WTC11 (cell line): Measurements from ENCODE around the gene PZP.

Experiments used
- ELF4 ChIP-seq: sonication (generic); formaldehyde crosslinking; IDR thresholded peaks from 2 replicates; pipeline ENCODE4 v1.8.1; 2022; ENCODE audit warnings: low read depth, mild to moderate bottlenecking, moderate library complexity, missing genetic modification reagents
- NFE2L1 ChIP-seq: sonication (generic); formaldehyde crosslinking; IDR thresholded peaks from 2 replicates; pipeline ENCODE4 v1.8.1; 2023; ENCODE audit warnings: missing genetic modification reagents
- RELA ChIP-seq: sonication (generic); formaldehyde crosslinking; IDR thresholded peaks from 2 replicates; pipeline ENCODE4 v1.8.1; 2022; ENCODE audit warnings: missing genetic modification reagents, mild to moderate bottlenecking, borderline replicate concordance
- TCF7 ChIP-seq: sonication (generic); formaldehyde crosslinking; IDR thresholded peaks from 2 replicates; pipeline ENCODE4 v1.8.0; 2022; ENCODE audit warnings: mild to moderate bottlenecking, low read depth, missing genetic modification reagents, moderate library complexity
- TEAD4 ChIP-seq: sonication (generic); formaldehyde crosslinking; IDR thresholded peaks from 2 replicates; pipeline ENCODE4 v1.8.0; 2022; ENCODE audit warnings: mild to moderate bottlenecking, missing genetic modification reagents
- TF ChIP-seq, protein P1 (sequence below): fragments of 200-600 bp; IDR thresholded peaks from 2 replicates; pipeline ENCODE4 v1.8.0; 2022; ENCODE audit warnings: antibody characterized with exemption
- TF ChIP-seq, protein P2 (sequence below): sonication (generic); formaldehyde crosslinking; IDR thresholded peaks from 2 replicates; pipeline ENCODE4 v1.8.1; 2023; ENCODE audit warnings: mild to moderate bottlenecking, missing genetic modification reagents, borderline replicate concordance
- TF ChIP-seq, protein P3 (sequence below): sonication (generic); formaldehyde crosslinking; IDR thresholded peaks from 2 replicates; pipeline ENCODE4 v1.8.0; 2023; ENCODE audit warnings: missing genetic modification reagents

DNA sequence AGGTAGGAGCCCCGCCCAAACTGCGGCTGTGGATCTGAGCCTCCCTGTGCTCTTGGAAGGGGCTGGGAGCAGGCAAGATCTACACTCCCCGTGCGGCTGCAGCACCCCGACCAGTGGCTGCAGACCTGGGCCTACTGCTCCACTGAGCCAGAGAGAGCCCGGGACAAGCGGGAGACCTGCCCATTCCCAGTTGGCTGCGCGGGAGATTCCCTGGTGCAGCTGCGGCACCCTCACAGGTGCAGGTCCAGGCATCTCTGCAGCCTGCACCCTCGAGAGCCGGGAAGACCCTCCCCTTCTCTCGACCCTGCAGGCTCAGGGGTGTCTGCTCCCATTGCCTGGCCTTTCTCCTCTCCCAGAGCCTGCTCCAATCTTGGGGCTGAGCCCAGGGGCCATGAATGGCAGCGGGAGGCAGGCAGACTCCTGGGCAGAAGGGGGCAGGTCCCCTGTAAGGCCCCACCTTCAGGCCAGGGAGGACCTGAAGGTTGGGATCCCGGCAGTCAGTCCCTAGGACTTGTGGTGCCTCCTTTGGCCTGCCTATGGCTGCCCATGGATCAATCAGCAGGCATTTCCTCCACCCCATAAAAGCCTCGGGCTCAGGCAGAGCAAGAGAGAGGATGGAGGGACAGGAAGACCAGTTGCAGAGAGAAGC is 83.7 kb downstream of the PZP start:
- TF ChIP-seq TEAD4 (CRISPR knock-in tag) (no peak), ELF4 (CRISPR knock-in tag) (no peak), NFE2L1 (no peak), TCF7 (CRISPR knock-in tag) (no peak), RELA (CRISPR knock-in tag) (no peak)
- TF ChIP-seq, protein P1, sequence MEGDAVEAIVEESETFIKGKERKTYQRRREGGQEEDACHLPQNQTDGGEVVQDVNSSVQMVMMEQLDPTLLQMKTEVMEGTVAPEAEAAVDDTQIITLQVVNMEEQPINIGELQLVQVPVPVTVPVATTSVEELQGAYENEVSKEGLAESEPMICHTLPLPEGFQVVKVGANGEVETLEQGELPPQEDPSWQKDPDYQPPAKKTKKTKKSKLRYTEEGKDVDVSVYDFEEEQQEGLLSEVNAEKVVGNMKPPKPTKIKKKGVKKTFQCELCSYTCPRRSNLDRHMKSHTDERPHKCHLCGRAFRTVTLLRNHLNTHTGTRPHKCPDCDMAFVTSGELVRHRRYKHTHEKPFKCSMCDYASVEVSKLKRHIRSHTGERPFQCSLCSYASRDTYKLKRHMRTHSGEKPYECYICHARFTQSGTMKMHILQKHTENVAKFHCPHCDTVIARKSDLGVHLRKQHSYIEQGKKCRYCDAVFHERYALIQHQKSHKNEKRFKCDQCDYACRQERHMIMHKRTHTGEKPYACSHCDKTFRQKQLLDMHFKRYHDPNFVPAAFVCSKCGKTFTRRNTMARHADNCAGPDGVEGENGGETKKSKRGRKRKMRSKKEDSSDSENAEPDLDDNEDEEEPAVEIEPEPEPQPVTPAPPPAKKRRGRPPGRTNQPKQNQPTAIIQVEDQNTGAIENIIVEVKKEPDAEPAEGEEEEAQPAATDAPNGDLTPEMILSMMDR, result no peak
- TF ChIP-seq, protein P2, sequence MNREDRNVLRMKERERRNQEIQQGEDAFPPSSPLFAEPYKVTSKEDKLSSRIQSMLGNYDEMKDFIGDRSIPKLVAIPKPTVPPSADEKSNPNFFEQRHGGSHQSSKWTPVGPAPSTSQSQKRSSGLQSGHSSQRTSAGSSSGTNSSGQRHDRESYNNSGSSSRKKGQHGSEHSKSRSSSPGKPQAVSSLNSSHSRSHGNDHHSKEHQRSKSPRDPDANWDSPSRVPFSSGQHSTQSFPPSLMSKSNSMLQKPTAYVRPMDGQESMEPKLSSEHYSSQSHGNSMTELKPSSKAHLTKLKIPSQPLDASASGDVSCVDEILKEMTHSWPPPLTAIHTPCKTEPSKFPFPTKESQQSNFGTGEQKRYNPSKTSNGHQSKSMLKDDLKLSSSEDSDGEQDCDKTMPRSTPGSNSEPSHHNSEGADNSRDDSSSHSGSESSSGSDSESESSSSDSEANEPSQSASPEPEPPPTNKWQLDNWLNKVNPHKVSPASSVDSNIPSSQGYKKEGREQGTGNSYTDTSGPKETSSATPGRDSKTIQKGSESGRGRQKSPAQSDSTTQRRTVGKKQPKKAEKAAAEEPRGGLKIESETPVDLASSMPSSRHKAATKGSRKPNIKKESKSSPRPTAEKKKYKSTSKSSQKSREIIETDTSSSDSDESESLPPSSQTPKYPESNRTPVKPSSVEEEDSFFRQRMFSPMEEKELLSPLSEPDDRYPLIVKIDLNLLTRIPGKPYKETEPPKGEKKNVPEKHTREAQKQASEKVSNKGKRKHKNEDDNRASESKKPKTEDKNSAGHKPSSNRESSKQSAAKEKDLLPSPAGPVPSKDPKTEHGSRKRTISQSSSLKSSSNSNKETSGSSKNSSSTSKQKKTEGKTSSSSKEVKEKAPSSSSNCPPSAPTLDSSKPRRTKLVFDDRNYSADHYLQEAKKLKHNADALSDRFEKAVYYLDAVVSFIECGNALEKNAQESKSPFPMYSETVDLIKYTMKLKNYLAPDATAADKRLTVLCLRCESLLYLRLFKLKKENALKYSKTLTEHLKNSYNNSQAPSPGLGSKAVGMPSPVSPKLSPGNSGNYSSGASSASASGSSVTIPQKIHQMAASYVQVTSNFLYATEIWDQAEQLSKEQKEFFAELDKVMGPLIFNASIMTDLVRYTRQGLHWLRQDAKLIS (CRISPR knock-in tag), result no peak
- TF ChIP-seq, protein P3, sequence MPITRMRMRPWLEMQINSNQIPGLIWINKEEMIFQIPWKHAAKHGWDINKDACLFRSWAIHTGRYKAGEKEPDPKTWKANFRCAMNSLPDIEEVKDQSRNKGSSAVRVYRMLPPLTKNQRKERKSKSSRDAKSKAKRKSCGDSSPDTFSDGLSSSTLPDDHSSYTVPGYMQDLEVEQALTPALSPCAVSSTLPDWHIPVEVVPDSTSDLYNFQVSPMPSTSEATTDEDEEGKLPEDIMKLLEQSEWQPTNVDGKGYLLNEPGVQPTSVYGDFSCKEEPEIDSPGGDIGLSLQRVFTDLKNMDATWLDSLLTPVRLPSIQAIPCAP, result no peak
